Spleen (tissue), 7 donors: ENCODE data around the gene NXPH4.
A peak's percentile ranks its signal among the peaks of the same experiment; 100 is the strongest.

Source experiments
- POLR2A ChIP-seq, 3 donors: fragments of 450-650 bp; IDR thresholded peaks; one replicate each; pipeline ENCODE4 v1.5.1; 2017; ENCODE audit warnings: antibody characterized with exemption in 3 of 3, mild to moderate bottlenecking in 1 of 3
- POLR2AphosphoS5 ChIP-seq, 3 donors: sonication (generic); formaldehyde crosslinking; IDR thresholded peaks; one replicate each; pipeline ENCODE4 v1.5.1; 2017; ENCODE audit warnings: antibody characterized with exemption in 3 of 3
- TF ChIP-seq, protein P1 (sequence below), 11 experiments: fragments of 200-600 bp in 7 of 11; fragments of 450-650 bp in 4 of 11; sonication (generic) in 4 of 11; IDR thresholded peaks in 8 of 11; conservative IDR thresholded peaks in 3 of 11; 1 replicate in 7 of 11; 2 replicates in 4 of 11; pipeline versions ENCODE4 v1.4.0 to v1.8.0; 2016 to 2021; ENCODE audit warnings: antibody characterized with exemption in 11 of 11, inconsistent platforms in 4 of 11, mild to moderate bottlenecking in 1 of 11
- donor health status: DM: no; HTN: no; CAD: no; lungs with moderate emphysema.
- donor health status: DM: no; HTN: no; CAD: no.
- donor health status: DM: no; HTN: no; CAD: no.

DNA sequence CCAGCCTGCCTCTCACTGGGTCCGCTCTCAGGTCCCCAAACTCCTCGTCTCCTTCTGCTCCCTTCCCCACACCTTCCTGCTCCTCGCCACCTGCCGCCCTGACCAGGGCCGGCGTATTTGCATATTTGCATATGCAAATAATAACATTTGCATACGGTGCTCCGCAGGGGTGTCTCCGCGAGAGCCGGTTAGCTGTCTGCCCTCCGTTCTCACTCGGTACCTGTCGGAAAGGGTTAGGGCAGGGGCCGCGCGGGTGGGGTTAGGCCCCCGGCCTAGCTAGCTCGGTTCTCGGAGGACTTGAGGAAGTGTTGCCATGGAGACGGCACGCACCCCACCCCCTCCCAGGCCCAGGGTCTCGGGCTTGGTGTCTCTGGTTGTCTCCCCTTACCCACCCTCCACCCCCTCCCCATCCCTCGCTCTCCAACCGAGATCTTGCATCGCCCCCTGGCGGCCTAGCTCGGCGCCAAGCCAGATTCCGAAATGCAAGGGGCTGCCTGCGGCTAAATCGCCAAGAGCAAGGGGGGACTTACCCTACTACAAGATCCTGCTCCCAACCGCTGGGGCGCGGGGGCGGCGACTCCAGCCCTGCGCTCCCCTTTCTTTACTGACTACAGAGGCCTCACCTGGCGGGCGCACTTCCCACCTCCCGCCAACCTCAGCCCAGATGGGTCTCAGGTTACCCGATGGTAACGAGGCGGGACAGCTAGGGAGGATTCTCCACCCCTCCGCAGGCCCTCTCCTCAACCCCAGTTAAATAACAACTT, 26.3 kb downstream of the NXPH4 start:
- TF ChIP-seq, protein P1, sequence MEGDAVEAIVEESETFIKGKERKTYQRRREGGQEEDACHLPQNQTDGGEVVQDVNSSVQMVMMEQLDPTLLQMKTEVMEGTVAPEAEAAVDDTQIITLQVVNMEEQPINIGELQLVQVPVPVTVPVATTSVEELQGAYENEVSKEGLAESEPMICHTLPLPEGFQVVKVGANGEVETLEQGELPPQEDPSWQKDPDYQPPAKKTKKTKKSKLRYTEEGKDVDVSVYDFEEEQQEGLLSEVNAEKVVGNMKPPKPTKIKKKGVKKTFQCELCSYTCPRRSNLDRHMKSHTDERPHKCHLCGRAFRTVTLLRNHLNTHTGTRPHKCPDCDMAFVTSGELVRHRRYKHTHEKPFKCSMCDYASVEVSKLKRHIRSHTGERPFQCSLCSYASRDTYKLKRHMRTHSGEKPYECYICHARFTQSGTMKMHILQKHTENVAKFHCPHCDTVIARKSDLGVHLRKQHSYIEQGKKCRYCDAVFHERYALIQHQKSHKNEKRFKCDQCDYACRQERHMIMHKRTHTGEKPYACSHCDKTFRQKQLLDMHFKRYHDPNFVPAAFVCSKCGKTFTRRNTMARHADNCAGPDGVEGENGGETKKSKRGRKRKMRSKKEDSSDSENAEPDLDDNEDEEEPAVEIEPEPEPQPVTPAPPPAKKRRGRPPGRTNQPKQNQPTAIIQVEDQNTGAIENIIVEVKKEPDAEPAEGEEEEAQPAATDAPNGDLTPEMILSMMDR (IDR thresholded peaks at IDR 0.05 in 8 of 11, conservative IDR thresholded peaks at IDR 0.05 in 3 of 11) = peak; percentile 34 to 82 (median 49)
- no peak for TF ChIP-seq POLR2AphosphoS5 (IDR thresholded peaks at IDR 0.05)
- TF ChIP-seq POLR2A (IDR thresholded peaks at IDR 0.05) = no peak
